NCI-H2029 treated with DMSO at 0.1 percent for 48 hours (cell line): ENCODE data around the gene IGF2BP1.
"Not testable (repeated sequence)": the region's sequence is repeated elsewhere in the genome, so short reads cannot be mapped to it uniquely, and the experiment has no call there.

Experiments used
- DNase-seq: peaks from one replicate; lab custom pipeline; 2025; lab: John Stamatoyannopoulos, UW

The IGF2BP1 gene

DNA sequence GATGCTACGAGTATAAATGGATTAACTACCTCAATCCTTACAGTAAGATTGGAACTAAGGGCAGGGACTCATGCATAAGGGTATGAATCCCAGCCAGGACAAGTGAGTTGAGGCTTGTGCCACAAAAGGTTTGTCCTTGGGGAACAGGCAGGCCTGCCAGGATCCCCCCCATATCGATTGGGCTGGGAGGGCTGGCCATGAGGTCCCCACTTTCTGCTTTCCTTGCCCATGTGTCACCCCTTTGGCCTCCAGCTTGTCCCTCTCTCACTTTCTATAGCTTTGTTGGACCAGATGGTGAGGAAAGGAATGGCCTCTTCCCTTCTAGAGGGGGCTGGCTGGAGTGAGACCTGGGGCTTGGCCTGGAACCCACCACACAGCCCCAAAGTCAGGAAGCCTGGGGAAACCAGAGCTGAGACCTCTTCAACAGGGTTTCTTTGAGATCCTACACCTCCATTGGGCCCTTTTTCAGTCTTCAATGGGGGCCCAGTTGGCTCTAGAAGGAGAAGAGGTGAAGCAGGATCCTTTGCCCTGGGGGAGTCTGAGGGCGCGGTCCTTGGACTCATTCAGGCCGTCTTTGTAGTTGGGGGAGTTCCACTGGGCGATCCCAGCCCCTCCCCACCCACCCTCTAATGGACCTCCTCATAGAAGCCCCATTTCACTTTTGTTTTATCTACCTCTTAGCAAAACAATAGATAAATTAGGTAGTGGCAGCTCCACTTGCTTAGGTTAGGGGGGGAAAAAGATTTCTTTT, 57.3 kb downstream of the IGF2BP1 start:
- DNase-seq = no peak

DNA sequence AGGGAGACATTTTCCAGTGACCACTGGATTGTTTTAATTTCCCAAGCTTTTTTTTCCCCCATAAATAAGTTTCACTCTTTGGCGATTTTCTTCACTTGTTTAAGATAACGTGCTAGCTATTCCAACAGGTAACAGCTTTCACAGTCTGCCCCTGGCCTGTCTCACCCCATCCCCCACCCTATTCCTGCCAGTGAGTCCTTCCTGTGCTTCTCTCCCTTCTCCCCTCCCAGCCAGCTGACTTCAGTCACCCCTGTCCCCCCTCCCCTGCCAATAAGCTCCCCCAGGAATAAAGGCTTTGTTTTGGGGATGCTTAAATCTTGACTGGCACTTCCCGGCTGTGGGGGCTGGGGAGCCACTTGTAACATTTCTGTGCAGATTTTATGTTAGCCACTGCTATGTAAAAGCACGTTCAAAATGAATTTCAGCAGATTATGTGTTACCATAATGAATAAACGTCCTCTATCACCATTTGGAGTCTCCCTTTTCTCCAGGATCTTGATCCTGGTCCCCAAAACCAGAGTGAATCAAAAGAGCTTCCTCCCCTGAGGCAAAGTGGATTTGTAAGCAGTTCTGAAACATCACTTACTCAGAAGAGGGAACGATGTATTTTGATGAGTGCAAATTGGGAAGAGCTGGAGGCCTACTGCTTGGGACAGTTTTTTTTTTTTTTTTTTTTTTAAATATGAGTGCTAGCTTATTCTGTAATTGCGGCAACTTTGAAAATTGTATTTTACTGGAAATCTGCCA, 58.2 kb downstream of the IGF2BP1 start:
- DNase-seq = no peak

DNA sequence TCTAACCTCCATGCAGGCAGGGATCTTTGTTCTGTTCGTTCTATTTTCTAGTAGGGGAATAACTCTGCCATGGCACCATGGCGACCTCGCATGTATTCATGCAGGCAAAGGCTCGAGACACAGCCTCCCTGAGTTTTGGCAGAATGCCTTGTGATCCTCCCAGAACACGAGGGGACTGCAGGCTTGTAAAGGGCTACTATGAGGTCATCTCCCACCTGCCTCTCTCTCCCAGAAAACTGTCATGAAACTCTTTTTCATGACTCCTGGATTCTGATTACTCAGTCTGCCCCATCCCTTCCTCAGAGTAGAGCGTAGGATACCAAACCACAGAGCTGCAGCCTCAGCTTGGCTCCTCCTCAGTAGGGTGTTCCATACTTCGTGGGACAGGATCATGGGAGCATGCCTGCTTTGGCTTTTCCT, 64.3 kb downstream of the IGF2BP1 start:
- no peak for DNase-seq

DNA sequence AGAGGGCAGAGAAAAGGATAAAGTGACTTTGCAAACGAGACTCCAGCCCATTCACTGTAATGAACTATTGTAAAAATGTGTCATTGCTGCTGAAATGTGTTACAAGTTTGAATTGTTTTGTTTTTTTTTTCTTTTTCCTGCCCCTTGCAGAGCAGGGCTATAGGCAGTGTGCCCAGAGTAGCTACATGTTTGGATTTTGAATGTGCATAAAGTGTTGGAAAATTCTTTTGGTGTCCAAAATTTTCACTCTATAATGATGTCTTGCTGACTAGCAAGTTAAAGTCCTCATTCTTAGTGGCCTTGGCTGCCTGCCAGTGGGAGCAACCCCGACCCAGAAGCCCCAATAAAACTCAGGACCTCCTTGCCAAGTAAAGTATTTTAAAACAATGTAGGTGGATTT, 66.5 kb downstream of the IGF2BP1 start:
- DNase-seq = no peak

DNA sequence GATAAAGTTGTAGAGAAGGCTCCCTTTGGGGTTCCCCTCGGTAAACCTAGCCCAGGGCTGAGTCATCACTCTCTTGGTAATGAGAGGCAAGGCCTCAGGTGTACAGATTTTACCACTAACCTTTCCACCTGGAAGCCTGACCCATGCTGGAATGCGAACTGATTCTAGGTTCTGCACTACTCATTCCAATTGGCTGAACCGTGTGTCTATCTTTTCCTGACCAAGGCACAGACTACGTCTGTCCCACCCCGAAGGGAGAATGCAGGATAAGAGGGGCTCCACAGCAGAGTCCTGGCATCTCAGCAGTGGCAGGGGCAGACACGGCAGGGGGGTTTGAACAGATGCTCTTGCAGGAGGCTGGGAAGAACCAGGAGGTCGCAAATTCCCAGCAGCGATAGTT, 70.0 kb downstream of the IGF2BP1 start:
- DNase-seq = no peak

DNA sequence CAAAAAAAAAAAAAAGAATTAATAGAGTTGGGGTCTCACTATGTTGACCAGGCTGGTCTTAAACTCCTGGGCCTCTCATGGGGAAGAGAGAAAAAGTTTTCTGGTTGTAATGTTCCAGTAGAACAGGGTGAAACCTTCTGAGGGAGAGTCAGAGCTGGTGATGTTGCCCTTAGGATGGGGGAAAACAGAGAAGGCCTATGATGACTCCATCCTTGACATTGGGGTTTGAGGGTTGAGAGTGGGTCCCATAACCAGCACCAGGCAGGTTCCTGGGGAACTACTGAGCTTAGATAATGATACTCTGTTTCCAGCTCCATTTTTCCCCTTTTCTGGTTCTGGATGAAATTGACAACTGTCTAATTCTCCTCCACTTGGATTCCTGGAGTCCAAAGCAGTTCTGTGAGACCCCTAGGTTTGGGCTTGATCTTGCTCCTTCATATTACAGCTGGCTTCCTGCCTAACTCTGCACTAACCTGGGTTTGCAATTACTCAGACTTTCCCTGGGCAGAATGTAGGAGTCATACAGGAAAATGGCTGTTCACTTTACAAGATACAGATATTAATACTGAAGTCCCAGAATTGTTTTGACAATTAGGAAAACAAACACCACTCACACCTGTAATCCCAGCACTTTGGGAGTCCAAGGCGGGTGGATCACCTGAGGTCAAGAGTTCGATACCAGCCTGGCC, 72.5 kb downstream of the IGF2BP1 start:
- DNase-seq = no peak

DNA sequence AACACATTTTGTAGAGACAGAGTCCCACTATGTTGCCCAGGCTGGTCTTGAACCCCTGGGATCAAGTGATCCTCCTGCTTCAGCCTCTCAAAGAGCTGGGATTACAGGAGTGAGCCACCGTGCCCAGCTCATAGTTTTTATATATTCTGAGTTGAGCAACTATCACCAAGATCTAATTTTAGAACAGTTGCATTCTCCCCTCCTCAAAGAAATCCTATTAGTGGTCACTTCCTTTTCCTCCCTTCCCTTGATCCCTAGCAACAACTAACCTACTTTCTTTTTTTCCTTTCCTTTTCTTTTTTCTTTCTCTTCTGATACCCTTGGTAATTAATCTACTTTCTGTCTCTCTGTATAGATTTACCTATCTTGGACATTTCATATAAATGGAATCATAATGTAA, 73.9 kb downstream of the IGF2BP1 start:
- DNase-seq = no peak

DNA sequence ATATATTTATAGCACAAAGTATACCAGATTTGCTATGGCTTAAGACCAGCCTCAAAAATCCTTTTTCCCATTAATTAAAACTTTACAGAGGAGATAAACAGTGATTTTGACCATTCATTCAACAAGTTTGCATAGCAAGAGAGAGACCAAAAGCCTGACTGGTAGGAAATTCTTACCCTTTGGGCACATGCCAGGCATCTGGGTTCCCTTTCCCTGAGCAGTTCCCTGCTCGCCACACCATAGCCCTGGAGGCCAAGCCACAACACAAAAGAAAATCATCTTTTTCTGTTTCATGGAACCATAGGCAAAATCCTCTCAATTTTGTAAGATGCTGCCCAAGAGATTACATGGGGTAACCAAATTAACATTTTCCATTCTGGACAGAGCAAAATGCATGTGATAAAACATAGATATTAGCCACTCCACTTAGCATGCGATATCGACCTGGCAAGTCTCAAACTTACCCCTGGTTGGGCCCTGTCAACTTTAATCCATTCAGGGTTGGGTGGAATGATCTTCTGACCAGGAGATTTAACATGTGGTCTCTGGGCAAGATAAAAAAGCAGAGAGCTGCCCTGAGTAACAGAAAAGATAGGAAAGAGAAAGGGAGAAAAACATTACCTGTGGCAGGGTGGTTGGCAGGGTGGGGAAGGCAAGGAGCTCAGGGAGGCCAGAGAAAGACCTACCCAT, 77.8 kb downstream of the IGF2BP1 start:
- DNase-seq = no peak

DNA sequence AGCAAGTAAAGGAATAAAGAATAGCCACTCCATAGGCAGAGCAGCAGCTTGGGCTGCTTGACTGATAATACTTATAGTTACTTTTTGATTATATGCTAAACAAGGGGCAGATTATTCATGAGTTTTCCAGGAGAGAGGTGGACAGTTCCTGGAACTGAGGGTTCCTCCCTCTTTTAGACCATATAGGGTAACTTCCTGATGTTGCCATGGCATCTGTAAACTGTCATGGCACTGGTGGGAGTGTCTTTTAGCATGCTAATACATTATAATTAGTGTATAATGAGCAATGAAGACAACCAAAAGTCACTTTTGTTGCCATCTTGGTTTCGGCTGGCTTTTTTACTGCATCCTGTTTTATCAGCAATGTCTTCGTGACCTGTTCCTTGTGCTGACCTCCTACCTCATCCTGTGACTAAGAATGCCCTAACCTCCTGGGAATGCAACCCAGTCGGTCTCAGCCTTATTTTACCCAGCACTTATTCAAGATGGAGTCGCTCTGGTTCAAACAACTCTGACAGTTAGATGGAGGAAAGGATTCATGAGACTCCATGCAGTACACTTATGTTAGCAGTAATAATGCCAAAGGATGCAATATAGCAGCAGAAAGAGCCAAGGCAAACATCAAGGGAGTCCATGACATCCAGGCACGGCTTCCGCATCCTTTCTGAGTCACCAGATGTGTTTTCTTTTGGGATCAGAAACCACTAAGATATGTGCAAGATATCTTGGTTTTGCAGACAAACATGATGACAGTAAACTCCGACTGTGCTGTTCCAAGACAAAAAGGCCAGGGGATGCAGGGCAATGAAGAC, 79.6 kb downstream of the IGF2BP1 start:
- no peak for DNase-seq

DNA sequence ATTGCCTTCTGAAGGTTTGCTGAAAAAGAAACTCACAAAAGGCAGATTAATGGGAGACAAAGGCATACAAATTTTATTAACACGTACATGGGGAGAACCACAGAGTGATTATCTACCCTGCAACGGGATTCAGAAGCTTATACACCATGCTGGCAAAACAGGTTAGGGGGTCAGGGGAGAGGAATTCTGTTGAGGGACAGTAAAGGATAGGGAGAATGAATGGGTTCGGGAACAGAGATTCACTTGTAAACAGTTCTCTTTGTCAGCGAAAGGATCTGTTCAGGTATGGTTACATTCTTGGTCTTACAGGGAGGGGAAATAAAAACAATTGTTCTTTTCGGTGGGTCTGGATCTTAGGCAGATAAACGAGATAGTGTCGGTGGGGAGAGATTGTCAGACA, 81.1 kb downstream of the IGF2BP1 start:
- no peak for DNase-seq

DNA sequence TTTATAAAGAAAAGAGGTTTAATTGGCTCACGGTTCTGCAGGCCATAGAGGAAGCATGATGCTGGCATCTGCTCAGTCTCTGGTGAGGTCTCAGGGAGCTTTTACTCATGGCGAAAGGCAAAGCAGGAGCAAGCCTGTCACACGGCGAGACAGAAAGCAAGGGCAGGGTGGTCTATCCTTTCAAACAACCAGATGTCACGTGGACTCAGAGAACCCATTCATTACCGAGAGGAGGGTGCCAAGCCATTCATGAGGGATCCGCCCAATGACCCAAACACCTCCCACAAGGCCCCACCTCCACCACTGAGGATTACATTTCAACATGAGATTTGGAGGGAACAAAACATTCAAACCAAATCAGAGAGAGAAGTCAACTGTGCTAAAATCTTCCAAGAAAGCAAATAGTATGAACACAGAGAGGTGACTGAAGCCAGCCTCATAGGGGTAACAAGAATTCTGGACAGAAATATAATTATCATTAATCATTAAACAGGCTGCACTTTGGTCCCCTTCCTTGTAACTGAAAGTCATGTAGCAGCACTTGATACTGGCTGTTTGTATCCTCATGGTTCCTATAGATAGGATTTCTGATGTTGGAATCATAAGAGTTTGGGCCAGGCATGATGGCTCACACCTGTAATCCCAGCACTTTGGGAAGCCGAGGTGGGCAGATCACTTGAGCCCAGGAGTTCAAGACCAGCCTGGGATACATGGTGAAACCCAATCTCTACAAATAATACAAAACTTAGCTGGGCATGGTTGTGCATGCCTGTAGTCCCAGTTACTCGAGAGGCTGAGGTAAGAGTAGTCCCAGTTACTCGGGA, 82.9 kb downstream of the IGF2BP1 start:
- DNase-seq = no peak

DNA sequence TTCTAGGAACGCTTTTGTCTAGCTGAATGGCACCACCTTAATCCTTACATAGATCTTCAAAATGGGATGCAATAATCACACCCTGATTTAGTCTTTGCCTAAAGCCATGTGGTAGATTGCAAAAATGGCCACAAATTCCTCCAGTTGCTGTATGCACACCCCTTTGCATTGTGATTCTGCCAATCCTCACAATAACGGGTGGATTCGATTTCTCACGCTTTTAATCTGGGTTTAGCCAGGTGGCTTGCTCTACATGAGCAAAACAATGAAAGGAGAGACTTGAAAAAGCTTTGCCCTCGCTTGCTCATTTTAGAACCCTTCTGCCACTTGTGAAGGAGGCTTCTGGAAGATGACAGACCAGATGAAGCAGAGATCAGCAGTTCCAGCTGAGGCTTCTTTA, 85.0 kb downstream of the IGF2BP1 start:
- no peak for DNase-seq

DNA sequence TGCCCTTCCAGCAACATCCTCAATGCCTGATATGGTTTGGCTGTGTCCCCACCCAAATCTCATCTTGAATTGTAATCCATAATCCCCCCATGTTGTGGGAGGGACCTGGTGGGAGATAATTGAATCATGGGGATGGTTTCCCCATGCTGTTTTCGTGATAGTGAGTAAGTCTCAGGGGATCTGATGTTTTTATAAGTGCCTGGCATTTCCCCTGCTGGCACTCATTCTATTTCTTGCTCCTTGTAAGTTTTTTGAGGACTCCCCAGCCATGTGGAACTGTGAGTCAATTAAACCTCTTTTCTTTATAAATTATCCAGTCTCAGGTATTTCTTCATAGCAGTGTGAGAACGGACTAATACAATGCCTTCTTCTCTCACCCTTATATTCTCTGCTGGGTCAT, 87.9 kb downstream of the IGF2BP1 start:
- DNase-seq = not testable (repeated sequence)

DNA sequence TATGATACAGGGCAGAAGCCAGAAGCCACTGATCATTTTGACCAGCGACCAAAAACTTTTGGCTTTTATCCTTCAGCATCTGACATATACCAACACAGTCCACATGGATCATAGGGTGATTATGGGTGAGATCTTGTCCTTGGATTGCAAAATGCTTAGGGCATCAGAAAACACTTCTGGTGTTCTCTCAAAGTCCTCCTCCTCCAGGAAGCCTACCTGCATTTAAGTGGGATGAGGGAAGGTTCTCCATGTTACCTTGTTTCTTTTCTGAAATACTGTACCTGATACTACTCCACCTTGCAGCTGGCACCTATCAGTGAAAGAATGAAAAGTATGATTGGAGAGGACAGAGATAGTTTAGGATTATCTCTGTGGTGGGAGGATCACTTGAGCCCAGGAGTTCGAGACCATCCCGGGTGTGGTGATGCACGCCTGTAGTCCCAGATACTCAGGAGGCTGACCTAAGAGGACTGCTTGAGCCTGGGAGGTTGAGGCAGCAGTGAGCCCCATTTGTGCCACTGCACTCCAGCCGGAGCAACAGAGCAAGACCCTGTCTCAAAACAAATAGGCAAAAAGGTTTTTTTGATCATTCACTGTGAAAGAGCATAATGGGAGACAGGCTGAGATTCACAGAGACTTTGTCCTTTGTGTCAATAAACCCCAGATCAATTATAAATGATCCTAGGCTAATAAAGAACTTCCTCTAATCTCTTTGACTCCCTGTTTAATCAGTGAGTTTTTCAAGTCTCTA, 88.6 kb downstream of the IGF2BP1 start:
- DNase-seq = no peak

DNA sequence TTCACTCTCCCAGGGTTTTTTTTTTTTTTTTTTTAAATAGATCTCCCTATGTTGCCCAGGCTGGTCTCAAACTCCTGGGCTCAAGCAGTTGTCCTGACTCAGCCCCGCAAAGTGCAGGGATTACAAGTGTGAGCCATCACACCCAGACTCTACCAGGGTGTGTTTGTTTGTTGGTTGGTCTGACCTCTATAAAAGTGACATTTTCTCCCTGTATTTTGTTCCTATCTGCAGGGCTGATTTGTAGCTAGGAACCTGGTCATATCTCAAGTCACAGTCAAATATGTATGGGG, 89.1 kb downstream of the IGF2BP1 start:
- DNase-seq = no peak

DNA sequence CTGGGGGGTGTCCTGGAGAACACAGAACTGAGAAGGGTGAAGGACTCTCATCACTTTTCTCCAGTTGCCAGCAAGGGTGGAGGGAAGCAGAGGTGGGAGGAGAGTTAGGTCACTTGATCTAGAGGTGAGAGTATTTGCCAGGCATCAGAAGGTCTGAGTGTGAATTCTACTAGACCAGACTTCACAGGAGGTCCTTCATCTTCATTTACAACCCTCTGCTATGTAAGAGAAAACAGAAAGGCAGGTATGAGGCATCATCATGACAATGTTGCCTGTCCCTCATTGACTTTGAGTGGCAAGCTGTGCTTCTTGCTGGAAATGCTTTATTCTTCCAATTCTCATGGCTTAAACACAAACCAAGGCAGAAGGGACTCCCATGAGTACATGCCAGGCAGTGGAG, 89.5 kb downstream of the IGF2BP1 start:
- DNase-seq = no peak

DNA sequence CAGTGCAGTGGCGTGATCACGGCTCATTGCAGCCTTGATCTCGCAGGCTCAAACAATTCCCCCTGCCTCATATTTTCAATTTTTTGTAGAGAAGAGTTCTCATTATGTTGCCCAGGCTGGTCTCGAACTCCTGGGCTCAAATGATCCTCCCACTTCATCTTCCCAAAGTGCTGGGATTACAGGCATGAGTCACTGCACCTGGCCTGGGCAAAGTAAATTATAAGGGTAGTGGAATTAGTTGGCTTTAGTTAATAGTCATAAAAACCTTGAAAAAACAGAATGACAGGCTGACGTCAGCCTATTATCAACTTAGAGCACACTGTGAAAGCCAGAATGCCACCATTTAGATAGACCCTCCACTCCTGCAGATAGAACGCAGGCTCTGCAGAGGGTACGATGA, 91.9 kb downstream of the IGF2BP1 start:
- no peak for DNase-seq

DNA sequence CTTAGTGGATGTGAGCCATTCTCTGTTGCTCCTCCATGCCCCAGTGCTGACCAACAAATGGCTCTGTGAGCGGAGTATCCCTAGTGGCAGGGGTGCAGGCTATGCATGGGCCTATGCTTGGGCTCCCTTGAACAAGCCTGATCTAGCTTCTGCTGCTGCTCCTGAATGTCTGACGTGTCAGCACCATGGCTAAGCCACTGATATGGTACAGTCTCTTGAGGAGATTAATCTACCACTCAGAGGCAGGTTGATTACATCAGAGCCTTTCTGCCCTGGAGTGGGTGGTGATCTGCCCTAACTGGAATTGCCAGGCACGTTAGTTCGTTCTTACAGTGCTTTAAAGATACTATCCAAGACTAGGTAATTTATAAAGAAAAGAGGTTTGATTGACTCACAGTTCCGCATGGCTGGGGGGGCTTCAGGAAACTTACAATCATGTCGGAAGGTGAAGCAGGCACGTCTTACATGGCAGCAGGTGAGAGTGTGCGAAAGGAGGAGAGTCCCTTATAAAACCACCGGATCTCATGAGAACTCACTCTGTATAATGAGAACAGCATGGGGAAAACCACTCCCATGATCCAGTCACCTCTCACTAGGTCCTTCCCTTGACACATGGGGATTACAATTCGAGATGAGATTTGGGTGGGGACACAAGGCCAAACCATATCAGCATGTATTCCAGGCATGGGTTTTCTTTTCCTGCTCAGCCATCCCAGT, 93.9 kb downstream of the IGF2BP1 start:
- DNase-seq = no peak

DNA sequence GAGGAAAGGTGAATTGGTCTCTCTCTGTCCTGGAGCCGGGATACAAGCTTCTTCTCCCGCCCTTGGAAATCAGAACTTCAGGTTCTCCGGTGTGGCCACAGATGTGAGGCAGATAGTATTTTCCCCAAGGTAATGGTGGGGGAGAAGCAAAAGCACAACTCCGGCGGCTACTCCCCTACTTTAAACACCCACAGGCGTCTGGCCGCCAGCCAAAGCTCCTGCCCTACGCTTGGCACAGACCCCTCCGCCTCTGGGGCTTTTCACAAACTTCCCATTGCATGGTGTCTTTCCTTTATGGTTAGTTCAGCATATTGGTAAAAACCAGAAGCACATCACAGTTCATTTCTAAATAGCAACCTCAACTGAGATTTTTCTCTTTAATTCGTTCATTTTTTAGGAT, 95.9 kb downstream of the IGF2BP1 start:
- no peak for DNase-seq

DNA sequence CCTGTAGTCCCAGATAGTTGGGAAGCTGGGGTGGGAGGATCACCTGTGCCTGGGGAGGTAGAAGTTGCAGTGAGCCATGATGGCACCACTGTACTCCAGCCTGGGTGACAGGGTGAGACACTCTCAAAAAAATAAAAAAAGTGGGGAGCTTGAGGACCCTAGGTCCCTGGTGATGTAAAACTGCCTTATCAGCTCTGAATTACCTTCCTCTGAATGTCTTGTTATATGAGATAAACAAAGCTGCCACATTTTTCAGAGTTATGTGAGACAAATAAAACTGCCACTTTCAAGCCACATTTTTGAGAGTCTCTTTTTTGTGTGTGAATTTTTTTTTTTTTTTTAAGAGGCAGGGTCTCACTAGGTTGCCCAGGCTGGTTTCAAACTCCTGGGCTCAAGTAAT, 103.4 kb downstream of the IGF2BP1 start:
- no peak for DNase-seq
